Activated naive CD8-positive, alpha-beta T cell treated with anti-CD3 and anti-CD28 coated beads, Interleukin-2, amount 10 ng/mL, durations not matched to agents 7 days and 5 days (primary cell): ENCODE measurements around the gene CEMIP2. TPM values are rescaled to one million over a fixed set of nuclear protein-coding genes. Genes with fewer than 3 reads are reported as not detected.

Experiments
- ATAC-seq: fragments of 150-1000 bp; cut with Tn5 transposase; one replicate; pipeline ENCODE4 v1.10.0; 2021; ENCODE audit warnings: low read depth, moderate library complexity
- POLR2A ChIA-PET: fragments of 350-600 bp; sonication (Branson Sonifier 250); formaldehyde crosslinking; loops from one replicate; lab custom pipeline; 2021; ENCODE audit warnings: antibody characterized with exemption; lab: Charles Lee
- DNase-seq: peaks from one replicate; pipeline ENCODE4 v3.0.0; 2021
- H3K27ac Mint-ChIP-seq: one replicate; pipeline ENCODE4 v1.8.0; 2022; ENCODE audit warnings: mild to moderate bottlenecking, mixed read lengths
- H3K27me3 Mint-ChIP-seq: one replicate; pipeline ENCODE4 v1.8.0; 2022; ENCODE audit warnings: mild to moderate bottlenecking, moderate library complexity, mixed read lengths
- H3K36me3 Mint-ChIP-seq: one replicate; pipeline ENCODE4 v1.8.0; 2021; ENCODE audit warnings: mild to moderate bottlenecking, mixed read lengths
- H3K4me1 Mint-ChIP-seq: one replicate; pipeline ENCODE4 v1.8.0; 2021; ENCODE audit warnings: mixed read lengths
- H3K4me3 Mint-ChIP-seq: one replicate; pipeline ENCODE4 v1.8.0; 2022; ENCODE audit warnings: mild to moderate bottlenecking, moderate library complexity, mixed read lengths
- H3K9me3 Mint-ChIP-seq: one replicate; pipeline ENCODE4 v1.8.0; 2021; ENCODE audit warnings: mixed read lengths
- total RNA-seq, 2 experiments: library from RNA; stranded (reverse); gene quantifications; one replicate each; pipeline ENCODE4 v1.2.3, GENCODE V29; 2021

Gene CEMIP2
- total RNA-seq, 2 experiments from 2014 or later, result 54.1 to 55.9 TPM

- ATAC-seq (no peak), DNase-seq (no peak)
- Mint-ChIP-seq H3K9me3 (no peaks in the 10 kb centered on the region), H3K27ac (no peak overlapping the region), H3K36me3 (peaks cover 14% of the 10 kb centered on the region), H3K4me3 (no peak overlapping the region), H3K4me1 (peaks cover 35% of the 10 kb centered on the region), H3K27me3 (no peaks in the 10 kb centered on the region)
- POLR2A ChIA-PET, result no interaction called here
Observed at GRCh38 chr9:71755230-71755629, 13.1 kb downstream of the CEMIP2 start.

- ATAC-seq, result no peak
- Mint-ChIP-seq H3K27me3 (no peaks in the 10 kb centered on the region), H3K36me3 (peaks cover 19% of the 10 kb centered on the region), H3K27ac (no peak overlapping the region), H3K4me3 (no peak overlapping the region), H3K4me1 (peaks cover 33% of the 10 kb centered on the region), H3K9me3 (no peaks in the 10 kb centered on the region)
- POLR2A ChIA-PET, result no interaction called here
- no peak for DNase-seq
Observed at GRCh38 chr9:71754151-71754550, 14.2 kb downstream of the CEMIP2 start.

GRCh38 chr9:71752928-71753327 lies 15.4 kb downstream of the CEMIP2 start:
- Mint-ChIP-seq H3K36me3 (peaks cover 27% of the 10 kb centered on the region), H3K9me3 (no peaks in the 10 kb centered on the region), H3K4me1 (peaks cover 25% of the 10 kb centered on the region), H3K27ac (no peak overlapping the region), H3K4me3 (no peak overlapping the region), H3K27me3 (no peaks in the 10 kb centered on the region)
- no peak for DNase-seq
- POLR2A ChIA-PET, result no interaction called here
- ATAC-seq, result no peak

GRCh38 chr9:71752352-71752751 lies 16.0 kb downstream of the CEMIP2 start:
- no peak overlapping the region for H3K4me3 Mint-ChIP-seq
- H3K9me3 Mint-ChIP-seq, result no peaks in the 10 kb centered on the region
- ATAC-seq (no peak), DNase-seq (no peak)
- POLR2A ChIA-PET, result no interaction called here
- no peak overlapping the region for H3K27ac Mint-ChIP-seq
- H3K36me3 Mint-ChIP-seq, result peaks cover 29% of the 10 kb centered on the region
- H3K27me3 Mint-ChIP-seq, result no peaks in the 10 kb centered on the region
- peaks cover 24% of the 10 kb centered on the region for H3K4me1 Mint-ChIP-seq

- Mint-ChIP-seq H3K4me3 (no peak overlapping the region), H3K9me3 (no peaks in the 10 kb centered on the region), H3K36me3 (peaks cover 49% of the 10 kb centered on the region), H3K4me1 (peaks cover 13% of the 10 kb centered on the region), H3K27me3 (no peaks in the 10 kb centered on the region), H3K27ac (no peak overlapping the region)
- POLR2A ChIA-PET, result no interaction called here
- ATAC-seq, result no peak
- DNase-seq, result no peak
Observed at GRCh38 chr9:71748280-71748743, 20.0 kb downstream of the CEMIP2 start.

GRCh38 chr9:71747576-71747975 lies 20.7 kb downstream of the CEMIP2 start:
- Mint-ChIP-seq H3K36me3 (peaks cover 47% of the 10 kb centered on the region), H3K27me3 (no peaks in the 10 kb centered on the region), H3K4me3 (no peak overlapping the region), H3K9me3 (no peaks in the 10 kb centered on the region), H3K27ac (no peak overlapping the region), H3K4me1 (peaks cover 9% of the 10 kb centered on the region)
- DNase-seq (no peak), ATAC-seq (no peak)
- POLR2A ChIA-PET, result no interaction called here

GRCh38 chr9:71746758-71747125 lies 21.6 kb downstream of the CEMIP2 start:
- Mint-ChIP-seq H3K36me3 (peaks cover 49% of the 10 kb centered on the region), H3K27ac (no peak overlapping the region), H3K27me3 (no peaks in the 10 kb centered on the region), H3K4me1 (peaks cover 5% of the 10 kb centered on the region), H3K4me3 (no peak overlapping the region), H3K9me3 (no peaks in the 10 kb centered on the region)
- no peak for DNase-seq
- ATAC-seq, result no peak
- POLR2A ChIA-PET, result no interaction called here

- Mint-ChIP-seq H3K4me3 (no peak overlapping the region), H3K36me3 (peaks cover 47% of the 10 kb centered on the region), H3K27ac (no peak overlapping the region), H3K27me3 (no peaks in the 10 kb centered on the region), H3K4me1 (peaks cover 5% of the 10 kb centered on the region), H3K9me3 (no peaks in the 10 kb centered on the region)
- DNase-seq (no peak), ATAC-seq (no peak)
- POLR2A ChIA-PET, result no interaction called here
Observed at GRCh38 chr9:71746023-71746757, 22.1 kb downstream of the CEMIP2 start.

GRCh38 chr9:71744754-71745521 lies 23.4 kb downstream of the CEMIP2 start:
- Mint-ChIP-seq H3K27me3 (no peaks in the 10 kb centered on the region), H3K4me3 (no peak overlapping the region), H3K27ac (no peak overlapping the region), H3K36me3 (peaks cover 44% of the 10 kb centered on the region), H3K4me1 (peaks cover 4% of the 10 kb centered on the region), H3K9me3 (no peaks in the 10 kb centered on the region)
- ATAC-seq (no peak), DNase-seq (no peak)
- POLR2A ChIA-PET, result no interaction called here

GRCh38 chr9:71743882-71744281 lies 24.4 kb downstream of the CEMIP2 start:
- no peaks in the 10 kb centered on the region for H3K27me3 Mint-ChIP-seq
- no peaks in the 10 kb centered on the region for H3K9me3 Mint-ChIP-seq
- H3K4me1 Mint-ChIP-seq, result peaks cover 4% of the 10 kb centered on the region
- peaks cover 44% of the 10 kb centered on the region for H3K36me3 Mint-ChIP-seq
- no peak overlapping the region for H3K27ac Mint-ChIP-seq
- ATAC-seq, result no peak
- DNase-seq, result no peak
- no peak overlapping the region for H3K4me3 Mint-ChIP-seq
- POLR2A ChIA-PET, result no interaction called here

GRCh38 chr9:71743217-71743705 lies 25.1 kb downstream of the CEMIP2 start:
- POLR2A ChIA-PET, result no interaction called here
- Mint-ChIP-seq H3K27me3 (no peaks in the 10 kb centered on the region), H3K36me3 (peaks cover 42% of the 10 kb centered on the region), H3K4me3 (no peak overlapping the region), H3K27ac (no peak overlapping the region), H3K9me3 (no peaks in the 10 kb centered on the region), H3K4me1 (peaks cover 2% of the 10 kb centered on the region)
- no peak for ATAC-seq
- DNase-seq, result no peak

GRCh38 chr9:71742703-71743102 lies 25.6 kb downstream of the CEMIP2 start:
- Mint-ChIP-seq H3K27me3 (no peaks in the 10 kb centered on the region), H3K36me3 (peaks cover 42% of the 10 kb centered on the region), H3K9me3 (no peaks in the 10 kb centered on the region), H3K4me3 (no peak overlapping the region), H3K27ac (no peak overlapping the region), H3K4me1 (peaks cover 2% of the 10 kb centered on the region)
- DNase-seq, result no peak
- ATAC-seq, result no peak
- POLR2A ChIA-PET, result no interaction called here

- no peaks in the 10 kb centered on the region for H3K27me3 Mint-ChIP-seq
- H3K9me3 Mint-ChIP-seq, result no peaks in the 10 kb centered on the region
- no peak for DNase-seq
- ATAC-seq, result no peak
- no peak overlapping the region for H3K27ac Mint-ChIP-seq
- peaks cover 38% of the 10 kb centered on the region for H3K36me3 Mint-ChIP-seq
- no peak overlapping the region for H3K4me3 Mint-ChIP-seq
- H3K4me1 Mint-ChIP-seq, result peaks cover 2% of the 10 kb centered on the region
- POLR2A ChIA-PET, result no interaction called here
Observed at GRCh38 chr9:71741926-71742648, 26.2 kb downstream of the CEMIP2 start.
